Endothelial cell of umbilical vein (primary cell): ENCODE results near the gene ARG1.

ENCODE experiments used
- JUN ChIP-seq: IDR thresholded peaks from 2 replicates; pipeline ENCODE4 v1.6.1; 2011; ENCODE audit warnings: borderline replicate concordance, low read depth; ENCODE audit not compliant: insufficient read length, insufficient read depth
- MYC ChIP-seq: IDR thresholded peaks from one replicate; pipeline ENCODE4 v1.6.1; 2011; ENCODE audit warnings: mild to moderate bottlenecking, low read depth, low read length
- POLR2A ChIP-seq: IDR thresholded peaks from 2 replicates; pipeline ENCODE4 v1.6.1; 2012; ENCODE audit warnings: low read depth, mild to moderate bottlenecking, control low read depth, low read length
- POLR2AphosphoS5 ChIP-seq: IDR thresholded peaks from 2 replicates; pipeline ENCODE4 v1.6.1; 2012; ENCODE audit warnings: low read depth, mild to moderate bottlenecking, control low read depth, low read length, moderate library complexity; ENCODE audit not compliant: insufficient read depth
- TF ChIP-seq, protein P1 (sequence below), 2 donors: IDR thresholded peaks; 1 replicate in 1 of 2; 2 replicates in 1 of 2; pipeline ENCODE4 v1.5.1; 2011; ENCODE audit warnings: low read length in 2 of 2, mild to moderate bottlenecking in 2 of 2, moderate library complexity in 2 of 2, control low read depth in 1 of 2, inconsistent platforms in 1 of 2, low read depth in 1 of 2; ENCODE audit not compliant: insufficient read depth in 1 of 2; ENCODE audit errors: extremely low read depth in 1 of 2
- TF ChIP-seq, protein P2 (sequence below): IDR thresholded peaks from 2 replicates; pipeline ENCODE4 v1.6.1; 2011; ENCODE audit not compliant: insufficient read depth, insufficient read length

- TF ChIP-seq POLR2AphosphoS5 (no peak), POLR2A (no peak), MYC (no peak), JUN (no peak)
- TF ChIP-seq, protein P1, sequence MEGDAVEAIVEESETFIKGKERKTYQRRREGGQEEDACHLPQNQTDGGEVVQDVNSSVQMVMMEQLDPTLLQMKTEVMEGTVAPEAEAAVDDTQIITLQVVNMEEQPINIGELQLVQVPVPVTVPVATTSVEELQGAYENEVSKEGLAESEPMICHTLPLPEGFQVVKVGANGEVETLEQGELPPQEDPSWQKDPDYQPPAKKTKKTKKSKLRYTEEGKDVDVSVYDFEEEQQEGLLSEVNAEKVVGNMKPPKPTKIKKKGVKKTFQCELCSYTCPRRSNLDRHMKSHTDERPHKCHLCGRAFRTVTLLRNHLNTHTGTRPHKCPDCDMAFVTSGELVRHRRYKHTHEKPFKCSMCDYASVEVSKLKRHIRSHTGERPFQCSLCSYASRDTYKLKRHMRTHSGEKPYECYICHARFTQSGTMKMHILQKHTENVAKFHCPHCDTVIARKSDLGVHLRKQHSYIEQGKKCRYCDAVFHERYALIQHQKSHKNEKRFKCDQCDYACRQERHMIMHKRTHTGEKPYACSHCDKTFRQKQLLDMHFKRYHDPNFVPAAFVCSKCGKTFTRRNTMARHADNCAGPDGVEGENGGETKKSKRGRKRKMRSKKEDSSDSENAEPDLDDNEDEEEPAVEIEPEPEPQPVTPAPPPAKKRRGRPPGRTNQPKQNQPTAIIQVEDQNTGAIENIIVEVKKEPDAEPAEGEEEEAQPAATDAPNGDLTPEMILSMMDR (IDR thresholded peaks at IDR 0.05; ENCODE audit: extremely low read depth in 1 of 2, insufficient read depth in 1 of 2, low read depth in 1 of 2, low read length in 2 of 2): no peak
- TF ChIP-seq, protein P2, sequence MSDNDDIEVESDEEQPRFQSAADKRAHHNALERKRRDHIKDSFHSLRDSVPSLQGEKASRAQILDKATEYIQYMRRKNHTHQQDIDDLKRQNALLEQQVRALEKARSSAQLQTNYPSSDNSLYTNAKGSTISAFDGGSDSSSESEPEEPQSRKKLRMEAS: no peak
These were observed 40.4 kb upstream of the ARG1 start for GRCh38 chr6:131532580-131533039.
